ENCODE measurements around the gene DPF3. TPM values are rescaled to one million over a fixed set of nuclear protein-coding genes. Genes with fewer than 3 reads are reported as not detected.
A peak's percentile ranks its signal among the peaks of the same experiment; 100 is the strongest.

Gene DPF3
- total and polyA plus RNA-seq, 2 donors (not counting 1 experiment from before 2014, with no cell fraction given), result 7.6 to 13.7 TPM

GRCh38 chr14:72902801-72903530 is 9.1 kb upstream of the DPF3 start:
- DNase-seq (ENCODE audit: low read depth in 2 of 2), result peak; percentile 29 to 72
- Histone ChIP-seq H3K79me2 (ENCODE audit: control insufficient read depth, insufficient read depth, low read length) (no peaks in the 10 kb centered on the region), H3K27ac (ENCODE audit: insufficient read depth, low read length) (no peak overlapping the region), H2AFZ (ENCODE audit: low read length) (no peak overlapping the region), H4K20me1 (ENCODE audit: control insufficient read depth, extremely low read depth, insufficient read depth, low read length) (no peaks in the 10 kb centered on the region), H3K27me3 (ENCODE audit: control insufficient read depth, insufficient read depth, low read length) (no peaks in the 10 kb centered on the region), H3K9ac (ENCODE audit: insufficient read depth, low read length) (no peak overlapping the region), H3K4me1 (ENCODE audit: control insufficient read depth, extremely low read depth, insufficient read depth, low read length) (peaks cover 18% of the 10 kb centered on the region), H3K9me3 (ENCODE audit: control insufficient read depth, insufficient read depth, low read depth, low read length) (no peaks in the 10 kb centered on the region), H3K36me3 (ENCODE audit: control insufficient read depth, insufficient read depth, low read length) (no peaks in the 10 kb centered on the region), H3K4me3 (replicated peaks in 1 of 4; ENCODE audit: control extremely low read depth in 1 of 4, insufficient read depth in 1 of 4, low read depth in 3 of 4, low read length in 4 of 4) (no peak overlapping the region), H3K4me2 (ENCODE audit: extremely low read depth, insufficient read depth, low read length) (no peak overlapping the region)
- no peak for TF ChIP-seq EZH2 (IDR thresholded peaks at IDR 0.05; ENCODE audit: low read length, missing control alignments)
- no peak for TF ChIP-seq CTCF (conservative IDR thresholded peaks at IDR 0.05 in 1 of 2, IDR thresholded peaks at IDR 0.05 in 1 of 2; ENCODE audit: low read depth in 1 of 2, low read length in 2 of 2)

GRCh38 chr14:72901361-72901760 is 7.5 kb upstream of the DPF3 start:
- Histone ChIP-seq H3K27ac (ENCODE audit: insufficient read depth, low read length) (no peak overlapping the region), H3K36me3 (ENCODE audit: control insufficient read depth, insufficient read depth, low read length) (no peaks in the 10 kb centered on the region), H3K4me1 (ENCODE audit: control insufficient read depth, extremely low read depth, insufficient read depth, low read length) (peaks cover 7% of the 10 kb centered on the region), H2AFZ (ENCODE audit: low read length) (no peak overlapping the region), H3K4me2 (ENCODE audit: extremely low read depth, insufficient read depth, low read length) (no peak overlapping the region), H3K27me3 (ENCODE audit: control insufficient read depth, insufficient read depth, low read length) (no peaks in the 10 kb centered on the region), H3K79me2 (ENCODE audit: control insufficient read depth, insufficient read depth, low read length) (no peaks in the 10 kb centered on the region), H3K9ac (ENCODE audit: insufficient read depth, low read length) (no peak overlapping the region), H3K9me3 (ENCODE audit: control insufficient read depth, insufficient read depth, low read depth, low read length) (no peaks in the 10 kb centered on the region), H4K20me1 (ENCODE audit: control insufficient read depth, extremely low read depth, insufficient read depth, low read length) (no peaks in the 10 kb centered on the region), H3K4me3 (replicated peaks in 1 of 4; ENCODE audit: control extremely low read depth in 1 of 4, insufficient read depth in 1 of 4, low read depth in 3 of 4, low read length in 4 of 4) (no peak overlapping the region)
- TF ChIP-seq EZH2 (IDR thresholded peaks at IDR 0.05; ENCODE audit: low read length, missing control alignments) (no peak), CTCF (conservative IDR thresholded peaks at IDR 0.05 in 1 of 2, IDR thresholded peaks at IDR 0.05 in 1 of 2; ENCODE audit: low read depth in 1 of 2, low read length in 2 of 2) (no peak)
- no peak for DNase-seq (ENCODE audit: low read depth in 2 of 2)

- Histone ChIP-seq H3K9me3 (ENCODE audit: control insufficient read depth, insufficient read depth, low read depth, low read length) (no peaks in the 10 kb centered on the region), H3K4me2 (ENCODE audit: extremely low read depth, insufficient read depth, low read length) (no peak overlapping the region), H3K4me1 (ENCODE audit: control insufficient read depth, extremely low read depth, insufficient read depth, low read length) (peaks cover 6% of the 10 kb centered on the region), H4K20me1 (ENCODE audit: control insufficient read depth, extremely low read depth, insufficient read depth, low read length) (no peaks in the 10 kb centered on the region), H3K9ac (ENCODE audit: insufficient read depth, low read length) (no peak overlapping the region), H2AFZ (ENCODE audit: low read length) (no peak overlapping the region), H3K36me3 (ENCODE audit: control insufficient read depth, insufficient read depth, low read length) (no peaks in the 10 kb centered on the region), H3K27ac (ENCODE audit: insufficient read depth, low read length) (no peak overlapping the region), H3K4me3 (replicated peaks in 1 of 4; ENCODE audit: control extremely low read depth in 1 of 4, insufficient read depth in 1 of 4, low read depth in 3 of 4, low read length in 4 of 4) (no peak overlapping the region), H3K27me3 (ENCODE audit: control insufficient read depth, insufficient read depth, low read length) (no peaks in the 10 kb centered on the region), H3K79me2 (ENCODE audit: control insufficient read depth, insufficient read depth, low read length) (peaks cover 3% of the 10 kb centered on the region)
- DNase-seq (ENCODE audit: low read depth in 2 of 2), result no peak
- TF ChIP-seq EZH2 (IDR thresholded peaks at IDR 0.05; ENCODE audit: low read length, missing control alignments), result no peak
- no peak for TF ChIP-seq CTCF (conservative IDR thresholded peaks at IDR 0.05 in 1 of 2, IDR thresholded peaks at IDR 0.05 in 1 of 2; ENCODE audit: low read depth in 1 of 2, low read length in 2 of 2)
Observed at GRCh38 chr14:72898448-72898847, 4.5 kb upstream of the DPF3 start.

Data from fibroblast of lung (primary cell).